ACHN (cell line): ENCODE results near the gene ZCCHC24.

Experiments used
- DNase-seq: peaks from one replicate; pipeline ENCODE4 v3.0.0-alpha.2; 2015
- in situ Hi-C: cut with HindIII; loops from 2 replicates; pipeline ENCODE4 v1.10.0; 2017; ENCODE audit warnings: low sequenced_read_pairs, low pct_ligation_motif_present, low pct_unique_long_range_greater_than_20kb

Gene ZCCHC24

GRCh38 chr10:79360499-79361342 is 84.7 kb downstream of the ZCCHC24 start:
- DNase-seq = no peak
- in situ Hi-C loops = loop anchor here (25.0 kb wide), 1 partner anchor 127 kb away; no protein-coding TSS in a partner anchor

- in situ Hi-C loops = loop anchor here (25.0 kb wide), 1 partner anchor 127 kb away; no protein-coding TSS in a partner anchor
- DNase-seq = no peak
These were observed 85.5 kb downstream of the ZCCHC24 start for GRCh38 chr10:79359816-79360498.

GRCh38 chr10:79358811-79359210 is 86.6 kb downstream of the ZCCHC24 start:
- no peak for DNase-seq
- in situ Hi-C loops = loop anchor here (25.0 kb wide), 1 partner anchor 128 kb away; no protein-coding TSS in a partner anchor

- in situ Hi-C loops = loop anchor here (25.0 kb wide), 1 partner anchor 130 kb away; no protein-coding TSS in a partner anchor
- DNase-seq = no peak
These were observed 88.2 kb downstream of the ZCCHC24 start for GRCh38 chr10:79357180-79357579.

GRCh38 chr10:79356104-79356503 is 89.3 kb downstream of the ZCCHC24 start:
- in situ Hi-C loops = loop anchor here (25.0 kb wide), 1 partner anchor 131 kb away; no protein-coding TSS in a partner anchor
- no peak for DNase-seq

- DNase-seq = no peak
- in situ Hi-C loops = loop anchor here (25.0 kb wide), 1 partner anchor 132 kb away; no protein-coding TSS in a partner anchor
These were observed 89.9 kb downstream of the ZCCHC24 start for GRCh38 chr10:79355420-79356017.

GRCh38 chr10:79354615-79355014 is 90.8 kb downstream of the ZCCHC24 start:
- no peak for DNase-seq
- in situ Hi-C loops = loop anchor here (25.0 kb wide), 1 partner anchor 133 kb away; no protein-coding TSS in a partner anchor

- DNase-seq = no peak
- in situ Hi-C loops = loop anchor here (25.0 kb wide), 1 partner anchor 133 kb away; no protein-coding TSS in a partner anchor
These were observed 91.3 kb downstream of the ZCCHC24 start for GRCh38 chr10:79354141-79354540.

- no peak for DNase-seq
- in situ Hi-C loops = loop anchor here (25.0 kb wide), 1 partner anchor 134 kb away; no protein-coding TSS in a partner anchor
These were observed 91.7 kb downstream of the ZCCHC24 start for GRCh38 chr10:79353726-79354125.

- DNase-seq = no peak
- in situ Hi-C loops = loop anchor here (25.0 kb wide), 1 partner anchor 134 kb away; no protein-coding TSS in a partner anchor
These were observed 92.4 kb downstream of the ZCCHC24 start for GRCh38 chr10:79353000-79353406.

- DNase-seq = no peak
- in situ Hi-C loops = loop anchor here (25.0 kb wide), 1 partner anchor 135 kb away; no protein-coding TSS in a partner anchor
These were observed 93.2 kb downstream of the ZCCHC24 start for GRCh38 chr10:79352035-79352877.

GRCh38 chr10:79351332-79351731 is 94.1 kb downstream of the ZCCHC24 start:
- in situ Hi-C loops = loop anchor here (25.0 kb wide), 1 partner anchor 136 kb away; no protein-coding TSS in a partner anchor
- no peak for DNase-seq

- no peak for DNase-seq
- in situ Hi-C loops = loop anchor here (25.0 kb wide), 1 partner anchor 137 kb away; no protein-coding TSS in a partner anchor
These were observed 94.8 kb downstream of the ZCCHC24 start for GRCh38 chr10:79350407-79351154.

- in situ Hi-C loops = loop anchor here (25.0 kb wide), 1 partner anchor 137 kb away; no protein-coding TSS in a partner anchor
These were observed 95.5 kb downstream of the ZCCHC24 start for GRCh38 chr10:79349766-79350406.

GRCh38 chr10:79349072-79349491 is 96.3 kb downstream of the ZCCHC24 start:
- DNase-seq = no peak
- in situ Hi-C loops = no loop called here

More at GRCh38 chr10:79349766-79350406, 95.5 kb downstream of the ZCCHC24 start:
- DNase-seq = no peak

- in situ Hi-C loops = no loop called here
- no peak for DNase-seq
These were observed 96.8 kb downstream of the ZCCHC24 start for GRCh38 chr10:79348640-79348988.
